GM12874 (cell line): ENCODE results near the gene NR2C1.

Source experiments
- CTCF ChIP-seq: IDR thresholded peaks from 2 replicates; pipeline ENCODE4 v1.5.1; 2011; ENCODE audit warnings: low read depth, mild to moderate bottlenecking, control low read depth, low read length, moderate library complexity; ENCODE audit not compliant: insufficient read depth

Gene NR2C1

GRCh38 chr12:95055057-95055456 lies 18.4 kb downstream of the NR2C1 start:
- TF ChIP-seq CTCF, result no peak

DNA sequence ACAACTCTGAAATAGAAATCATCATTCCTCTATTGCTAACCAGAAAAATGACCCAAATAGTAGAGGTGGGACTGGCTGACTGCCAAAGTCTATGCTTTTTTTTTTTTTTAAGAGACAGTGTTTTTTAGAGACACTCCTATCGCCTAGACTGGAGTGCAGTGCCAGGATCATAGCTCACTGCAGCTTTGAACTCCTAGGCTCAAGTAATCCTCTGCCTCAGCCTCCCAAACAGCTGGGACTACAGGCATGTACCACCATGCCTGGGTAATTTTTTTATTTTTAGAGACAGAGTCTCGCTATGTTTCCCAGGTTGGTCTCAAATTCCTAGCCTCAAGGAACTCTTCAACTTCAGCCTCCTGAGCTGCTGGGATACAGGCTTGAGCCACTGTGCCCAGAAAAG lies 19.2 kb downstream of the NR2C1 start:
- no peak for TF ChIP-seq CTCF

GRCh38 chr12:95051241-95051640 lies 22.2 kb downstream of the NR2C1 start:
- TF ChIP-seq CTCF, result no peak

DNA sequence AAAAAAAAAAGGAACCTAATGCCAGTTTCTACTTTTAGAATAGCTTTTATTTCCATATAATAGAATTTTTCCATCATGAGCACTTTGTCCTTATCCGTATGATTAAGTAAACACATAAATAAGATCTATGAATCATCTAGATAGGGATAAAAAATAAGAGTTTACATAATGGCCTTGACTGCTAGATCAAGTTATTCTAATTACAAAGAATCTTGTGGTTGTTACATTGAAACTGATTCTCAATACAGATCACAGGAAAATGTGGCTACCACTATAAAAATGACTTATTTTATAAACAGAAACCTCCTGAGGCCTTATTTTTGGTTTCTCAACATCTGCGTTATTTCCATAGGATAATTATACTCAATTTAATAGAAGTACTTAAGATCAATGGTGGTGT lies 35.5 kb downstream of the NR2C1 start:
- TF ChIP-seq CTCF, result no peak

DNA sequence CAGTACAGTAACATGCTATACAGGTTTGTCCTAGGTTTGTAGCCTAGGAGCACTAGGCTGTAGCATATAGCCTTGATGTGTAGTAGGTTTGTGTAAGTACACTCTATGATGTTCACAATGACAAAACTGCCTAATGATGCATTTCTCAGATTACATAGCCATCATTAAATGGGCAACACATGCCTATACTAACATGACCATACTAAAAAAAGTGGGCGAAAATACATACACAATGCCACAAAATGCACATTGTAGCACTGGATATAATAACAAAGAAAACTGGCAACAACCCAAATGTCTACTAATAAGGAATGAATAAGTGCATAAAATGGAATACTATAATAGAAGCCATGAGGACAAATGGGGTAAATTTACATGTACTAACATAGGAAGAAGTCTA lies 38.7 kb downstream of the NR2C1 start:
- no peak for TF ChIP-seq CTCF

DNA sequence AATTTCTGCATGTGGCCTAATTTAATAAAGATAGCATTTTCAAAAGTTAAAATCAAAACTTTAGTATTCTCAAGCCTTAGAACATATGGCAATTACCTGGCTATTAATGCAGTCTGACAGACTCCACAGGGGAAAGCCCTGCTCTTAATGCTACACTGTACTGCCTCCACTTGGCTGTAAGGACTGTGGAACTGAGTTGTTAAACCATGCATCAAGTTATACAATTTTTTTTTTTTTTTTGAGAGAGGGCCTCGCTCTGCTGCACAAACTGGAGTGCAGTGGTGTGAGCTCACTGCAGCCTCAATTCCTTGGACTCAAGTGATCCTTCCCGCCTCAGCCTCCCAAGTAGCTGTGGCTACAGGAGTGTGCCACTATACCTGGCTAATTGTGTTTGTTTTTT lies 50.9 kb downstream of the NR2C1 start:
- TF ChIP-seq CTCF, result no peak

- no peak for TF ChIP-seq CTCF
These were observed 55.9 kb downstream of the NR2C1 start for GRCh38 chr12:95017482-95017881.

DNA sequence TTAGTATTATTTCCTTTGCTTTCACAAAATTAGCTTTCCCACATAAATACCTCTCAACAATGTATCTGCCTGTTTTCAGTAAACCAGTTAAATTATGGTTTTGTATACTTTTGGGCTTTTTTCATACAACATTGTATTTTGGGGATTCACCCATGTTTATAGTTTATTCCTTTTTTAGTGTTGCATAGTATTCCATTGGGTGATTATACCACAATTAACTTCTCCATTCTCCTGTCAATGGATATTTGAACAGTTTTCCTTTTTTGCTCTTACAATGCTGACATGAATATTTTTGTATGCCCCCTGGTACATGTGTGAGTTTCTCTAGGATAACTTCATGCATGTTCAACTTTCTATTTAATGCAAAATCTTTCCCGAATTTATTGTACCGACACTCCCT lies 57.3 kb downstream of the NR2C1 start:
- no peak for TF ChIP-seq CTCF
